NB4 (cell line): ENCODE measurements around the gene DDAH1.

Experiments
- DNase-seq: peaks from one replicate; pipeline ENCODE4 v3.0.0; 2010; ENCODE audit warnings: low read depth
- H3K4me3 ChIP-seq: one replicate; pipeline ENCODE4 v1.5.1; 2011; ENCODE audit warnings: mild to moderate bottlenecking, low read depth, low read length, moderate library complexity
- CTCF ChIP-seq: IDR thresholded peaks from one replicate; pipeline ENCODE4 v1.5.1; 2012; ENCODE audit warnings: low read depth, low read length
- MAX ChIP-seq: IDR thresholded peaks from 2 replicates; pipeline ENCODE4 v1.6.1; 2011; ENCODE audit warnings: low read depth, low read length
- MYC ChIP-seq: IDR thresholded peaks from 2 replicates; pipeline ENCODE4 v1.6.1; 2011; ENCODE audit warnings: low read depth, low read length
- POLR2A ChIP-seq: IDR thresholded peaks from 2 replicates; pipeline ENCODE4 v1.6.1; 2011; ENCODE audit warnings: mild to moderate bottlenecking; ENCODE audit not compliant: insufficient read length; ENCODE audit errors: extremely low read depth

DDAH1 gene

GRCh38 chr1:85321237-85321964 is 143.6 kb downstream of the DDAH1 start:
- peak; percentile 63 for DNase-seq
- TF ChIP-seq CTCF (no peak), POLR2A (no peak), MYC (no peak), MAX (no peak)
- no peak overlapping the region for H3K4me3 ChIP-seq

GRCh38 chr1:85320371-85321131 is 144.4 kb downstream of the DDAH1 start:
- TF ChIP-seq MAX: no peak
- TF ChIP-seq MYC: no peak
- no peak for TF ChIP-seq POLR2A
- TF ChIP-seq CTCF: no peak
- H3K4me3 ChIP-seq: no peak overlapping the region
- no peak for DNase-seq

- TF ChIP-seq MYC: no peak
- no peak for TF ChIP-seq CTCF
- no peak for TF ChIP-seq MAX
- no peak for TF ChIP-seq POLR2A
- H3K4me3 ChIP-seq: no peak overlapping the region
- no peak for DNase-seq
These were observed 145.0 kb downstream of the DDAH1 start for GRCh38 chr1:85319931-85320330.

GRCh38 chr1:85319491-85319890 is 145.5 kb downstream of the DDAH1 start:
- DNase-seq: no peak
- no peak overlapping the region for H3K4me3 ChIP-seq
- TF ChIP-seq CTCF: no peak
- no peak for TF ChIP-seq MYC
- no peak for TF ChIP-seq MAX
- no peak for TF ChIP-seq POLR2A

GRCh38 chr1:85318217-85318616 is 146.7 kb downstream of the DDAH1 start:
- no peak for TF ChIP-seq CTCF
- no peak overlapping the region for H3K4me3 ChIP-seq
- DNase-seq: no peak

GRCh38 chr1:85317560-85317959 is 147.4 kb downstream of the DDAH1 start:
- no peak overlapping the region for H3K4me3 ChIP-seq
- no peak for DNase-seq
- TF ChIP-seq POLR2A: no peak
- TF ChIP-seq MYC: no peak
- TF ChIP-seq MAX: no peak
- no peak for TF ChIP-seq CTCF
